K562 (cell line): ENCODE measurements around the gene HLCS. TPM values are rescaled to one million over a fixed set of nuclear protein-coding genes. Genes with fewer than 3 reads are reported as not detected.

Experiments used
- ATF4 ChIP-seq: fragments of 450-650 bp; formaldehyde crosslinking; IDR thresholded peaks from 2 replicates; pipeline ENCODE4 v1.4.0; 2022; ENCODE audit warnings: mild to moderate bottlenecking, moderate library complexity
- ATF6 ChIP-seq: sonication (generic); formaldehyde crosslinking; IDR thresholded peaks from 2 replicates; pipeline ENCODE4 v1.4.0; 2020; ENCODE audit warnings: mild to moderate bottlenecking, missing genetic modification reagents
- ELK1 ChIP-seq: sonication (generic); formaldehyde crosslinking; IDR thresholded peaks from 2 replicates; pipeline ENCODE4 v1.8.1; 2022; ENCODE audit warnings: missing genetic modification reagents
- MYNN ChIP-seq, 2 experiments: sonication (generic); formaldehyde crosslinking in 1 of 2; IDR thresholded peaks; 2 replicates each; pipeline versions ENCODE4 v1.5.0 to v1.6.1; 2016 to 2020; ENCODE audit warnings: antibody characterized with exemption in 1 of 2, missing genetic modification reagents in 1 of 2
- NBN ChIP-seq: fragments of 450-650 bp; IDR thresholded peaks from 2 replicates; pipeline ENCODE4 v1.6.1; 2016; ENCODE audit warnings: low read depth, mild to moderate bottlenecking
- ZNF639 ChIP-seq, 2 experiments: fragments of 200-800 bp in 1 of 2; sonication (Bioruptor generic) in 1 of 2; sonication (generic) in 1 of 2; formaldehyde crosslinking in 1 of 2; IDR thresholded peaks in 1 of 2; conservative IDR thresholded peaks in 1 of 2; 2 replicates each; pipeline versions ENCODE4 v1.5.0 to v1.6.1; 2016 to 2020; ENCODE audit warnings: missing compliant biosample characterization in 1 of 2, missing genetic modification characterization in 1 of 2, missing genetic modification reagents in 1 of 2
- polyA plus RNA-seq, 8 experiments: library from polyadenylated mRNA; depleted of rRNA in 4 of 8; stranded (reverse) in 5 of 8; unstranded in 3 of 8; fragments of >200 nt; fragmentation: Nextera tagmentation in 2 of 8; fragmentation: Illumina TruSeq in 1 of 8; extraction: Ambion mirVana in 2 of 8; extraction: Trizol in 1 of 8; gene quantifications; 2 replicates each; pipeline versions ENCODE4 v1.2.1 to v1.2.3, GENCODE V29; 2011 to 2014; ENCODE audit warnings: inconsistent platforms in 1 of 8, missing spikeins in 1 of 8
- total RNA-seq, 7 experiments: library from RNA; depleted of rRNA in 6 of 7; stranded (reverse); fragments of >200 nt in 6 of 7; fragmentation: Illumina TruSeq in 2 of 7; extraction: Trizol in 2 of 7; gene quantifications; 2 replicates each; pipeline versions ENCODE4 v1.2.1 to v1.2.3, GENCODE V29; 2011 to 2021; ENCODE audit warnings: low replicate concordance in 1 of 7

The HLCS gene
- total and polyA plus RNA-seq, 9 of the 15 experiments (the other 6 are each of a cell fraction or from before 2014, with no cell fraction given), result 3.0 to 21.5 (median 17.1) TPM

- TF ChIP-seq ZNF639 (CRISPR knock-in tag; conservative IDR thresholded peaks at IDR 0.05 in 1 of 2, IDR thresholded peaks at IDR 0.05 in 1 of 2), result no peak
- TF ChIP-seq ATF4, result no peak
- TF ChIP-seq NBN, result no peak
- TF ChIP-seq ELK1 (CRISPR knock-in tag), result no peak
- TF ChIP-seq MYNN (IDR thresholded peaks at IDR 0.05), result no peak
- TF ChIP-seq MYNN (CRISPR knock-in tag; IDR thresholded peaks at IDR 0.05), result no peak
- no peak for TF ChIP-seq ATF6 (CRISPR knock-in tag)
Observed at GRCh38 chr21:36701756-36702621, 264.5 kb downstream of the HLCS start (continued).
